Measurements from ENCODE around the gene RICTOR.
"Not testable (repeated sequence)": the region's sequence is repeated elsewhere in the genome, so short reads cannot be mapped to it uniquely, and the experiment has no call there.

RICTOR gene

DNA sequence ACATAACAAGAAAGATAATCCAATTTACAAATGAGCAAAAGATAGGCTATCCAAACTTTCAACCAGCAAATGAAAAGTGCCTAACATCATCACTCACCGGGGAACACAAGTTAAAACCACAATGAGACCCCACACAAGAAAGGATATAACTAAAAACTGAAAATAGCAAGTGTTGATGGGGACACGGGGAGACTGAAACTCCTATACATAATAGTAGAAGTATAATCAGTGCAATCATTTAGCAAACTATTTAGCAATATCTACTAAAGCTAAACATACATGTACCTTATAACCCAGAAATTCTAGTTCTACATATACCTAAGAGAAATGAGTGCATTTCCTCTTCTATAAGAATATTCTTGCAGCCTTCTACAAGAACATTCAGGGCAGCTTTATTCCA lies 72.5 kb downstream of the RICTOR start:
- no peak overlapping the region for H3K27ac Mint-ChIP-seq
- H3K27me3 Mint-ChIP-seq, result no peaks in the 10 kb centered on the region
- no peak for DNase-seq
- H3K36me3 Mint-ChIP-seq, result peaks cover 56% of the 10 kb centered on the region
- CTCF ChIA-PET, result interaction anchor here (0.7 kb wide), 2 partner anchors 79 to 282 kb away, joined by 3 to 5 read pairs; no protein-coding TSS in a partner anchor
- no peaks in the 10 kb centered on the region for H3K9me3 Mint-ChIP-seq
- H3K4me3 Mint-ChIP-seq, result no peak overlapping the region
- peaks cover 10% of the 10 kb centered on the region for H3K4me1 Mint-ChIP-seq

DNA sequence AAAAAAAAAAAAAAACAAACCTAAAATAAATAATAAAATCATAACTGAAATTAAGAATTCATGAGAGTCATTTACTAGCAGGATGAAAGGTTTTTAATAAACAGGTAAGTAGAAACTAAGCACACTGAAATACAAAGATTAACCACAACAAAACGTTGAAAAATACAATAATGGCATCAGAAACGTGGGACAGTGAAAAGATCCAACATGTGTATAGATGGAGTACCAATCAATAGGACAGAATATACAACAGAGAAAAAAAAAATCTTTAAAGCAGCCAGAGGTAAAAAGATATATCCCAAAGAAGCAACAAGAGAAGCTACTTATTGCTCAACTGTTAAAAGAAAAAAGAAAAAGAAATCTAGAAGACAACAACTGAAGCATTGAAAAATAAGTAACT lies 75.2 kb downstream of the RICTOR start:
- Mint-ChIP-seq H3K27me3 (no peaks in the 10 kb centered on the region), H3K9me3 (no peaks in the 10 kb centered on the region), H3K4me1 (no peaks in the 10 kb centered on the region), H3K4me3 (no peak overlapping the region), H3K27ac (no peak overlapping the region), H3K36me3 (peaks cover 53% of the 10 kb centered on the region)
- no peak for DNase-seq
- CTCF ChIA-PET, result interaction anchor here (0.9 kb wide), 1 partner anchor 82 kb away, joined by 3 read pairs; no protein-coding TSS in a partner anchor

- Mint-ChIP-seq H3K4me1 (peaks cover 4% of the 10 kb centered on the region), H3K4me3 (no peak overlapping the region), H3K27me3 (no peaks in the 10 kb centered on the region), H3K36me3 (peaks cover 54% of the 10 kb centered on the region), H3K27ac (no peak overlapping the region), H3K9me3 (no peaks in the 10 kb centered on the region)
- CTCF ChIA-PET, result no interaction called here
- no peak for DNase-seq
These were observed 76.6 kb downstream of the RICTOR start for GRCh38 chr5:38997591-38997990.

- DNase-seq, result no peak
- Mint-ChIP-seq H3K27ac (no peak overlapping the region), H3K4me1 (peaks cover 4% of the 10 kb centered on the region), H3K9me3 (no peaks in the 10 kb centered on the region), H3K4me3 (no peak overlapping the region), H3K27me3 (no peaks in the 10 kb centered on the region), H3K36me3 (peaks cover 47% of the 10 kb centered on the region)
- CTCF ChIA-PET, result interaction anchor here (0.6 kb wide), 1 partner anchor 521 kb away, joined by 3 read pairs; no protein-coding TSS in a partner anchor
These were observed 78.1 kb downstream of the RICTOR start for GRCh38 chr5:38996123-38996522.

GRCh38 chr5:38994324-38994927 lies 79.8 kb downstream of the RICTOR start:
- peaks cover 4% of the 10 kb centered on the region for H3K4me1 Mint-ChIP-seq
- CTCF ChIA-PET, result interaction anchor here (1.1 kb wide), 1 partner anchor 86 kb away, joined by 3 read pairs; no protein-coding TSS in a partner anchor
- peaks cover 43% of the 10 kb centered on the region for H3K36me3 Mint-ChIP-seq
- H3K27me3 Mint-ChIP-seq, result no peaks in the 10 kb centered on the region
- H3K27ac Mint-ChIP-seq, result no peak overlapping the region
- H3K9me3 Mint-ChIP-seq, result peaks cover 6% of the 10 kb centered on the region
- no peak overlapping the region for H3K4me3 Mint-ChIP-seq
- peak; percentile 52 for DNase-seq

DNA sequence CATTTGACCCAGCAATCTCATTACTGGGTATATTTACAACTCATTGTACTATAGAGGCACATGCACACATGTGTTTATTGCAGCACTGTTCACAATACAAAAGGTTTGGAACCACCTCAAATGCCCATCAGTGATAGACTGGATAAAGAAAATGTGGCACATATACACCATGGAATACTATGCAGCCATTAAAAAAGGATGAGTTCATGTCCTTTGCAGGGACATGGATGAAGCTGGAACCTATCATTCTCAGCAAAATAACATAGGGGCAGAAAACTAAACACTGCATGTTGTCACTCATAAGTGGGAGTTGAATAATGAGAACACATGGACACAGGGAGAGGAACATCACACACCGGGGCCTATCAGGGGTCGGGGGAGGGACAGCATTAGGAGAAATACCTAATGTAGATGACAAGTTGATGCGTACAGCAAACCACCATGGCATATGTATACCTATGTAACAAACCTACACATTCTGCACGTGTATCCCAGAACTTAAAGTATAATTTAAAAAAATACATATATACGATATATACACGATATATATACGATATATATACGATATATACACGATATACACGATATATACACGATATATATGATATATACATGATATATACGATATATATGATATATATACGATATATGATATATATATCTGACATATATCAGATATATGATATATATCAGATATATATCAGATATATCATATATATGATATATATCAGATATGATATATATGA lies 84.1 kb downstream of the RICTOR start:
- H3K27me3 Mint-ChIP-seq, H3K4me1 Mint-ChIP-seq, CTCF ChIA-PET, H3K27ac Mint-ChIP-seq, H3K4me3 Mint-ChIP-seq, DNase-seq: not testable (repeated sequence)
- H3K36me3 Mint-ChIP-seq, result peaks cover 60% of the 10 kb centered on the region
- H3K9me3 Mint-ChIP-seq, result peaks cover 26% of the 10 kb centered on the region

DNA sequence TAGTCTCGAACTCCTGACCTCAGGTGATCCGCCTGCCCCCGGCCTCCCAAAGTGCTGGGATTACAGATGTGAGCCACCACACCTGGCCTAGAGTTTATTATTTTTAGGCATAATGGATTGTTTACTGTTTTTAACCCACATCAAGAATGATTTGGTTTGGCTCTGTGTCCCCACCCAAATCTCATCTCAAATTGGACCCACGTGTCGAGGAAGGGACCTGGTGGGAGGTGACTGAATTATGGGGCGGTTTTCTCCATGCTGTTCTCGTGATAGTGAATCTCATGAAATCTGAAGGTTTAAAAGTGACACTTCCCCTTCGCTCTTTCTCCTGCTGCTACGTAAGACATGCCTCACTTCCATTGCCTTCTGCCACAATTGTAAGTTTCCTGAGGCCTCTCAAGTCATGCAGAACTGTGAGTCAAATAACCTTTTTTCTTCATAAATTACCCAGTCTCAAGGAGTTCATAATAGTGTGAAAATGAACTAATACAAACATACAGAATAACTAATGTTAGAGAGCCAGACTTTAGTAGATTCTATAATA lies 88.2 kb downstream of the RICTOR start:
- CTCF ChIA-PET, result no interaction called here
- H3K9me3 Mint-ChIP-seq, result peaks cover 26% of the 10 kb centered on the region
- peaks cover 48% of the 10 kb centered on the region for H3K36me3 Mint-ChIP-seq
- no peaks in the 10 kb centered on the region for H3K4me1 Mint-ChIP-seq
- H3K4me3 Mint-ChIP-seq, result no peak overlapping the region
- DNase-seq, result no peak
- H3K27me3 Mint-ChIP-seq, result no peaks in the 10 kb centered on the region
- H3K27ac Mint-ChIP-seq, result peak overlapping the region; percentile 30

DNA sequence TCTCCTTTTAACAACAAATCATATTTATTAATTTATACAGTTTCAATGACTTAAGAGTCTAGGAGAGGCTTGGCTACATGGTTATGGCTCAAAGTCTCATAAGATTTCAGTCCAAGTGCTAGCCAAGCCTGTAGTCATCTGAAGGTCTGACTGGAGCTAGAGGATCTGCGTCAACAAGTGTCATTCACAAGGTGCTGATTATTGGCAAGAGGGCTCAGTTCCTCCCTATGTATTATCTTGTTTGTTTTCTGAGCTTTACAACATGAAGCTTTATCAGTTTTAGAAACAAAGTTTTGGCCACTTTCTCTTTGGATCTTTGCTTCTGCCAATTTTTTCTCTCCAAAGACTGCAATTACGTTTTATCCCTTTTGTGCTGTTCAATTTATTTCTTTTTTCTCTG lies 94.7 kb downstream of the RICTOR start:
- Mint-ChIP-seq H3K9me3 (no peaks in the 10 kb centered on the region), H3K4me3 (no peak overlapping the region), H3K36me3 (peaks cover 23% of the 10 kb centered on the region), H3K27me3 (no peaks in the 10 kb centered on the region), H3K4me1 (no peaks in the 10 kb centered on the region), H3K27ac (no peak overlapping the region)
- DNase-seq, result no peak
- CTCF ChIA-PET, result interaction anchor here (1.5 kb wide), 1 partner anchor 101 kb away, joined by 6 read pairs; no protein-coding TSS in a partner anchor

- Mint-ChIP-seq H3K9me3 (no peaks in the 10 kb centered on the region), H3K36me3 (peaks cover 25% of the 10 kb centered on the region), H3K27ac (no peak overlapping the region), H3K4me3 (no peak overlapping the region), H3K4me1 (no peaks in the 10 kb centered on the region), H3K27me3 (no peaks in the 10 kb centered on the region)
- CTCF ChIA-PET, result interaction anchor here (1.5 kb wide), 1 partner anchor 102 kb away, joined by 6 read pairs; no protein-coding TSS in a partner anchor
- DNase-seq, result no peak
These were observed 96.2 kb downstream of the RICTOR start for GRCh38 chr5:38978036-38978435.

- Mint-ChIP-seq H3K9me3 (no peaks in the 10 kb centered on the region), H3K4me1 (no peaks in the 10 kb centered on the region), H3K36me3 (peaks cover 14% of the 10 kb centered on the region), H3K27me3 (no peaks in the 10 kb centered on the region), H3K4me3 (no peak overlapping the region), H3K27ac (no peak overlapping the region)
- CTCF ChIA-PET, result no interaction called here
- no peak for DNase-seq
These were observed 105.5 kb downstream of the RICTOR start for GRCh38 chr5:38968665-38969064.

GRCh38 chr5:38961691-38962090 lies 112.5 kb downstream of the RICTOR start:
- Mint-ChIP-seq H3K36me3 (peaks cover 38% of the 10 kb centered on the region), H3K9me3 (no peaks in the 10 kb centered on the region), H3K27me3 (no peaks in the 10 kb centered on the region), H3K4me3 (no peak overlapping the region), H3K27ac (no peak overlapping the region), H3K4me1 (no peaks in the 10 kb centered on the region)
- CTCF ChIA-PET, result no interaction called here
- no peak for DNase-seq

DNA sequence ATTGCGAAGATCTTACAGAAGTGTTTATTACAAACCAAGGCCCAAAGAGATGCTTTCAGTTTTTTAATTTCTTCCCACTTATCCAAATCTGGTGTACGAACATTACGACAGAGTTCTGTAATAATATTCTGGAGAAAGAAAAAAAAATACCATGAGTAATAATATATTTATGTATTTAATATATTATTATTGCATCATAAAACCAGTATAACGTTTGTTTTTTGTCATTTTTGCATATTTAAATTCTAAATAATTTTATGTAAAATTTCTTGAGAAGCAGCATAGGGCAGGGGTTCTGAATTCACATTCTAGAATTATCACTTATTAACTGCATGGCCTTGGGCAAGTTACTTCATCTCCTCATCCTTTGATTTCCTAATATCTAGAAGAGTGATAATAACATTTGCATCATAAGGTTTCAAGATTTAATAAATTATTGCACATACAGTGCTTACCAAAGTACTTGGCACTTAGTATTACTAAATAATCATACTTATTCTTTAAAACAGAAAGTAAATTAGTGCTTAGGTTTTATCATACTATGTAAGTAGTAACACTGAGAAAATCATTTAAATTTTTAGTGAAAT lies 120.7 kb downstream of the RICTOR start:
- no peak overlapping the region for H3K4me3 Mint-ChIP-seq
- no peaks in the 10 kb centered on the region for H3K4me1 Mint-ChIP-seq
- H3K27ac Mint-ChIP-seq, result no peak overlapping the region
- CTCF ChIA-PET, result no interaction called here
- H3K36me3 Mint-ChIP-seq, result peaks cover 54% of the 10 kb centered on the region
- H3K27me3 Mint-ChIP-seq, result no peaks in the 10 kb centered on the region
- H3K9me3 Mint-ChIP-seq, result no peaks in the 10 kb centered on the region
- no peak for DNase-seq

DNA sequence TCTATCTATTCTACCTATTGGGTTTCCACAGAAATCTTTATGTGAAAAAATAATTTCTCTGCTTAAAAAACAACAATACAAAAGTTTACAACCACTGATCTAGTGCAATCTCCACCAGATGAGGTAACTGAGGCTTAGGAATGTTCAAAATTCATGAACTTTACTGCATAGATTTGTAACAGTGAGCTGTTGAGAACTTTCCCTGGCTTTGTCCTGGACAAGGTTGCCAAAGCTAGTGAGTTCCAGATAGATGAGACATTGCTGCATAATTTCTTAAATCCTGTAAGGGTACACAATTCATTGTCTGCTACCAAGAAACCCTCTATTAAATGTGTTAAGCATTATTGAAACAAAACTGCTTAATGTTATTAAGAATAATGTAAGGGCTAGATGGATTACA lies 125.7 kb downstream of the RICTOR start:
- Mint-ChIP-seq H3K4me1 (peaks cover 7% of the 10 kb centered on the region), H3K4me3 (no peak overlapping the region), H3K9me3 (no peaks in the 10 kb centered on the region), H3K27me3 (no peaks in the 10 kb centered on the region), H3K27ac (no peak overlapping the region), H3K36me3 (peaks cover 52% of the 10 kb centered on the region)
- no peak for DNase-seq
- CTCF ChIA-PET, result interaction anchor here (0.6 kb wide), 1 partner anchor 66 kb away, joined by 3 read pairs; no protein-coding TSS in a partner anchor

- CTCF ChIA-PET, result no interaction called here
- peaks cover 38% of the 10 kb centered on the region for H3K36me3 Mint-ChIP-seq
- H3K9me3 Mint-ChIP-seq, result no peaks in the 10 kb centered on the region
- no peak overlapping the region for H3K4me3 Mint-ChIP-seq
- H3K27me3 Mint-ChIP-seq, result no peaks in the 10 kb centered on the region
- peaks cover 7% of the 10 kb centered on the region for H3K4me1 Mint-ChIP-seq
- H3K27ac Mint-ChIP-seq, result no peak overlapping the region
- no peak for DNase-seq
These were observed 129.9 kb downstream of the RICTOR start for GRCh38 chr5:38944282-38944681.
